AG09319 (cell line): Measurements from ENCODE around the gene UVSSA.

Source experiments
- DNase-seq: peaks from one replicate; pipeline ENCODE4 v3.0.0-alpha.2; 2010; ENCODE audit warnings: low read depth; ENCODE audit errors: extremely low read depth
- CTCF ChIP-seq: IDR thresholded peaks from 2 replicates; pipeline ENCODE4 v1.5.1; 2011; ENCODE audit warnings: low read depth, mild to moderate bottlenecking, inconsistent platforms, low read length, moderate library complexity

UVSSA gene

DNA sequence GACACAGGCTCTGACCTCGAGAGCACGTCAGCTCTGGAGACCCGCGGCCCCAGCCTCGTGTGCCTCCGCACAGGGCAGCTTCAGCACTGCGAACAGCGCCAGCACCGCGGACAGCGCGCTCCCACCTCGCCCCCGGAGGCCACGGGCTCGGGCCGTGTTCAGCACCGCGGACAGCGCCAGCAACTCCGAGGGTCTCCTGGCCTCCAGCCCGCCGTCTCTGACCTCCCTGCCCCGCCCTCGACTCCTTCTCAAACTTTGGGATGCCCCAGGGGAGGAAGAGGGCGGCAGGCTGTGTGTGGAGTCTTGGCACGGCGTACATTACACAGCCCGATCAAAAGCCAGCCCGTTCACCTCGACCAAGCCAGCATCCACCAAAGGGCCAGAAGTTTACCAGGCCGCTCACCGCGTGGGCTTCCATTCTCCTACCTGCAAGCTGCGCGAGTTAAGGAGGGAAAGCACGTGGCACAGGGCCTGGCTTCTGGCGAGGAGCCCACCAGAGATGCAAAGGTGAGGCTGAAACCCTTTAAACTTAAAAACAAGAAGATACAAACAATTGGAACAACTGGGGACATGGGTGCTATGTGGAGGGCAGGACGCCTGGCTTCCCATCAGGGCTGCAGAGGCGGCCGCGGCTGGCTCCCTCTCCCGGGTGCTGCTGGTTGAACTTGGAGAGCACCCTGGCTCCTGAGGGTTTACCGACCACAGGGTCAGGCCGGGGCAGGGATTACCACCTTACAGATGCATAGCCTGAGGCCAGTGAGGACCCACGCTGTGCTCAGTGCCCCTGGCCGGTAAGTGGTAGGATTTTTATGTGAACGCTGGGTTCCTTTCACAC, 63.7 kb downstream of the UVSSA start:
- no peak for DNase-seq
- no peak for TF ChIP-seq CTCF

DNA sequence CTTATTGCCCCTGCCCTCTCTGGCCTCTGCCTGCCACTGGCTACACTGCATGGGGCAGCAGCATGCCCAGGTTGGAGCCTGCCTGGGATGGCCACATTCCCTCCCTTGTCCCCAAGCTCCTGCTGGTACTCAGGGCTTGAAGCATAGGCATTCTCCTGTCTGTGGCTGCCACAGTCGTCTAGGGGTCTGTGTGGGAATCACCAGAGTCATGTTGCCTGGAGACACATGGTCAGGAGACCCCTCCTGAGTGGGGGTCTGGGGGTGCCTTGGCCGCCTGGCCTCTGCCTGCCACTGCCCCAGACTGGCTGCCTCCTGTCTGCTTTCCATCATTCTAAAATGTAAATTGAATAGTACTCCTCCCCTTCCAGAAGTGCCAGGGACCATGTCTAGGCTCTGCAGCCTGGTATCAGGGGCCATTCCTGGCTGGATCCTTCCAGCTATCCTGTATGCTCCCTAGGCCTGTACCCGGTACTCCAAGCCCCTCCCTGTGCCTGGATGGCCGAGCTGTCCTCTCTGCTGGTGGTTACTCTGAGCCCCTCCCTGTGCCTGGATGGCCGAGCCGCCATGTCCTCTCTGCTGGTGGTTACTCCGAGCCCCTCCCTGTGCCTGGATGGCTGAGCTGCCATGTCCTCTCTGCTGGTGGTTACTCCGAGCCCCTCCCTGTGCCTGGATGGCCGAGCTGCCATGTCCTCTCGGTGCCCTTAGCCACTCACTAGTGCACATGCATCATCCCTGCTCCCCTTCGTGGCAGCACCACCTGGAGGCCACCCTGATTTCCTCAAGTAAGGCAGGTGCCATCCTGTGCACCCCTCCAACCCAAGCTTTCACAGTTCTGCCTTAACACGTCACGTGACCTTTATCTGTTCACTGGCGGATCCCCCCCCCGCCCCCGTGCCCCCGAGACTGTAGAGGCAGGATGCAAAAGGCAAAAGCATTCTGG, 64.7 kb downstream of the UVSSA start:
- no peak for TF ChIP-seq CTCF
- no peak for DNase-seq

- no peak for DNase-seq
- no peak for TF ChIP-seq CTCF
These were observed 65.6 kb downstream of the UVSSA start for GRCh38 chr4:1412376-1413203.

DNA sequence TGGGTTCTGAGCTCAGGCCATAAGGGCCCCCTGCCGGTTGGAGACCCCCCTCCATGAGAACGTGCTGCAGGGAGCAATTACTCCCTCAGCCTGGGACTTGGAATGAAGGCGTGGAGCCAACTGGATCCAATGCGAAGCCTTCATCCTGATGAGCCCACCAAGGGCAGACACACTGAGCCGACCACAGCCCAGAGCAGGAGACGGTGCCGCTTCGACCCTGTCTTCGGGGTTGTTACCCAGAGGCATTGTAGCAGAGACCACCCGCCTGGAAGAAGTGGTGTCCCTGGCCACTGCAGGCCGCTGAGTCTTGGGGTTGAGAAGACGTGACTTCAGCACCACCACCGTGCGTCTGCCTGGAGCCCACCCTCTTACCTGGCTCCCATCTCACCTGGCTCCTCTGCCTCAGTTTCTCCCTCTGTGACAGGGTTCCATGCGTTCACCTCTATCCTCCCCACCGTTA, 66.2 kb downstream of the UVSSA start:
- TF ChIP-seq CTCF = no peak
- DNase-seq = no peak

GRCh38 chr4:1413687-1414479, 66.9 kb downstream of the UVSSA start:
- TF ChIP-seq CTCF = no peak
- no peak for DNase-seq

DNA sequence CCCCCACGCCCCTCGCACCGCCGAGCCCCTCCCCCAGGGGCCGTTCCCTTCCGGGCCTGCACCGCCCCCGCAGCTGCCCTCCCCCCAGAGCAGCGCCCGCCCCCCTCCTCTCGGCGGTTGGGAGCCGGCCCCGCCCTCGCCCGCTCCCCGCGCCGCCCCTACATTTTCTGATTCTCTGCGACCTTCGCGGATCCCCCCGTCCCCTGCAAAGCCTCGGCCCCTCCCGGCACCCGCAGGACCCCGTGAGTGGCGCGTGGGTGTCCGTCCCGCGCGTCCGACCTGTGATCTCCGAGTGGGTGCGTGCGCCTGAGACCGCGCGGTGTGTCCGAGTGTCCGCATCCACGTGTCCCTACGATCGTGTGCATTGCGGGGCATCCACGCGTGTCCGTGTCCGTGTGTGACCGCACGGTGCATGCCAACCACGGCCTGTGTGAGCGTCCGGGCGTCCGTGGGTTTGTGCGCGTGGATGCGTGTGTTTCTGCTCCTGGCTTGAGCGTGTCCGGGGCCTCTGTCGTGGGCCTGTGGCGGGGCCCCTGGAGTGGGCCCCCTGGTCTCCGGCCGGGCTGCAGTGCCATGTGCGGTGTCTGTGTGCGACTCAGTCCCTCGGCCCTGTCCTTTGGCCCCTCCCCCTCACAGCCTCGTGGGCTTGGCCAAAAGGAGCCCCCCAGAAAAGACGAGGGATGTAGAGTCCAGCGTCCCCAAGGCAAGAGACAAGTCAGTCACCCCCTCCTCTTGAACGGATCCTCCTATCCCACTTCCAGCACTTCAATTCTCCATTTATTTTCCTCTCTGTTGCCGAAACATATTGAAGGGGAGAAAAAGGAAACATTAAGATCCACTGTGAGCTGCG, 68.0 kb downstream of the UVSSA start:
- TF ChIP-seq CTCF = no peak
- no peak for DNase-seq
